OCI-LY1 (cell line): ENCODE data around the gene IFRD2.
A peak's percentile ranks its signal among the peaks of the same experiment; 100 is the strongest.

ENCODE experiments used
- H2AFZ ChIP-seq: fragments of 200-600 bp; sonication (generic), shearing (Covaris generic); 2 replicates; pipeline ENCODE4 v1.6.0; 2014; ENCODE audit warnings: antibody characterized with exemption, mild to moderate bottlenecking, low read length
- H3F3A ChIP-seq: fragments of 200-600 bp; sonication (generic), shearing (Covaris generic); 2 replicates; pipeline ENCODE4 v1.6.0; 2014; ENCODE audit warnings: mild to moderate bottlenecking, antibody characterized with exemption, low read length, moderate library complexity; ENCODE audit not compliant: insufficient read depth
- H3K27ac ChIP-seq: fragments of 200-600 bp; sonication (generic); 2 replicates; pipeline ENCODE4 v1.5.1; 2014; ENCODE audit warnings: low read length, mixed run types, mild to moderate bottlenecking, low read depth; ENCODE audit not compliant: poor library complexity, severe bottlenecking
- H3K27me3 ChIP-seq: fragments of 200-600 bp; sonication (generic); 2 replicates; pipeline ENCODE4 v1.6.0; 2014; ENCODE audit warnings: antibody characterized with exemption, mild to moderate bottlenecking, low read length, moderate library complexity; ENCODE audit not compliant: insufficient read depth
- H3K36me3 ChIP-seq: fragments of 200-600 bp; sonication (generic); 2 replicates; pipeline ENCODE4 v1.6.1; 2014; ENCODE audit warnings: mild to moderate bottlenecking, antibody characterized with exemption, low read length, moderate library complexity, mixed read lengths; ENCODE audit not compliant: insufficient read depth
- H3K4me1 ChIP-seq: fragments of 200-600 bp; sonication (generic); 2 replicates; pipeline ENCODE4 v1.5.1; 2014; ENCODE audit warnings: mild to moderate bottlenecking, low read length, moderate library complexity; ENCODE audit not compliant: insufficient read depth, severe bottlenecking
- H3K4me2 ChIP-seq: fragments of 200-600 bp; sonication (generic), shearing (Covaris generic); 2 replicates; pipeline ENCODE4 v1.6.1; 2014; ENCODE audit warnings: low read length
- H3K4me3 ChIP-seq: fragments of 200-600 bp; sonication (generic); 2 replicates; pipeline ENCODE4 v1.5.1; 2014; ENCODE audit warnings: low read length, low read depth, mild to moderate bottlenecking, mixed read lengths; ENCODE audit not compliant: poor library complexity, severe bottlenecking
- H3K79me2 ChIP-seq: fragments of 200-600 bp; shearing (Covaris generic); 2 replicates; pipeline ENCODE4 v1.6.1; 2016; ENCODE audit warnings: mixed run types, low read length, mixed read lengths; ENCODE audit not compliant: insufficient read depth
- H3K9ac ChIP-seq: fragments of 200-600 bp; sonication (generic), shearing (Covaris generic); 2 replicates; pipeline ENCODE4 v1.6.1; 2014; ENCODE audit warnings: mild to moderate bottlenecking, low read length, mixed read lengths
- H3K9me2 ChIP-seq: fragments of 200-600 bp; sonication (generic), shearing (Covaris generic); 2 replicates; pipeline ENCODE4 v1.6.1; 2014; ENCODE audit warnings: low read depth, mild to moderate bottlenecking, low read length, mixed read lengths
- H3K9me3 ChIP-seq: fragments of 200-600 bp; shearing (Covaris generic); 2 replicates; pipeline ENCODE4 v1.6.1; 2014; ENCODE audit warnings: low read length, mixed read lengths
- H4K20me1 ChIP-seq: fragments of 200-600 bp; sonication (generic), shearing (Covaris generic); 2 replicates; pipeline ENCODE4 v1.6.0; 2016; ENCODE audit warnings: mild to moderate bottlenecking, low read length; ENCODE audit not compliant: insufficient read depth
- CTCF ChIP-seq: fragments of 200-600 bp; sonication (generic), shearing (Covaris generic); IDR thresholded peaks from 2 replicates; pipeline ENCODE4 v1.5.1; 2017; ENCODE audit warnings: mild to moderate bottlenecking, antibody characterized with exemption, low read length, moderate library complexity, mixed read lengths
- EZH2 ChIP-seq: fragments of 200-600 bp; sonication (generic), shearing (Covaris generic); IDR thresholded peaks from 2 replicates; pipeline ENCODE4 v1.8.0; 2017; ENCODE audit warnings: borderline replicate concordance, mixed run types, mild to moderate bottlenecking, antibody characterized with exemption, low read length, moderate library complexity, mixed read lengths

Gene IFRD2

GRCh38 chr3:50327943-50328691 lies 35.9 kb upstream of the IFRD2 start, which contains the start of gene TUSC2:
TUSC2 (minus strand) TSS chr3:50328223; CDS start chr3:50328099, 124 bp downstream.
- H3K4me2 ChIP-seq = peak within 1 kb of the TSS; percentile 68
- H3K27ac ChIP-seq = peak within 1 kb of the TSS; percentile 42
- no peaks in the 10 kb centered on the region for H3K9me3 ChIP-seq
- H3K4me3 ChIP-seq = peak within 1 kb of the TSS; percentile 91
- no peaks in the 10 kb centered on the region for H3K27me3 ChIP-seq
- TF ChIP-seq EZH2 = no peak
- TF ChIP-seq CTCF = no peak
- H3K79me2 ChIP-seq = peaks cover 7% of the 10 kb centered on the region; the same call in 1 of the 2 replicates
- peaks cover 20% of the 10 kb centered on the region for H3K4me1 ChIP-seq
- no peaks in the 10 kb centered on the region for H3K9me2 ChIP-seq
- no peak within 1 kb of the TSS for H2AFZ ChIP-seq
- H4K20me1 ChIP-seq = no peaks in the 10 kb centered on the region
- peak within 1 kb of the TSS; percentile 99 for H3K9ac ChIP-seq
- H3F3A ChIP-seq = no peaks in the 10 kb centered on the region
- peaks cover 44% of the 10 kb centered on the region for H3K36me3 ChIP-seq

GRCh38 chr3:50327129-50327528 lies 34.9 kb upstream of the IFRD2 start:
- Histone ChIP-seq H3K4me1 (peaks cover 29% of the 10 kb centered on the region), H4K20me1 (no peaks in the 10 kb centered on the region), H3K27ac (no peak overlapping the region), H3K9me2 (no peaks in the 10 kb centered on the region), H3K9ac (peak overlapping the region; percentile 99), H3K4me3 (peak overlapping the region; percentile 91), H3K36me3 (peaks cover 40% of the 10 kb centered on the region), H3K4me2 (peak overlapping the region; percentile 68), H3F3A (no peaks in the 10 kb centered on the region), H3K9me3 (no peaks in the 10 kb centered on the region), H3K27me3 (no peaks in the 10 kb centered on the region), H3K79me2 (peaks cover 7% of the 10 kb centered on the region; the same call in 1 of the 2 replicates), H2AFZ (no peak overlapping the region)
- TF ChIP-seq EZH2 (no peak), CTCF (no peak)

- Histone ChIP-seq H3K79me2 (peaks cover 7% of the 10 kb centered on the region; the same call in 1 of the 2 replicates), H3K4me3 (no peak overlapping the region), H3K36me3 (peaks cover 31% of the 10 kb centered on the region), H3K4me1 (peaks cover 32% of the 10 kb centered on the region), H3K9ac (no peak overlapping the region), H3K27ac (no peak overlapping the region), H3K27me3 (no peaks in the 10 kb centered on the region), H3K4me2 (no peak overlapping the region), H3K9me2 (no peaks in the 10 kb centered on the region), H3K9me3 (no peaks in the 10 kb centered on the region), H4K20me1 (no peaks in the 10 kb centered on the region), H2AFZ (no peak overlapping the region), H3F3A (no peaks in the 10 kb centered on the region)
- no peak for TF ChIP-seq EZH2
- no peak for TF ChIP-seq CTCF
These were observed 33.9 kb upstream of the IFRD2 start for GRCh38 chr3:50326182-50326541.
